ENCODE data around the gene SULT1B1.
"Not testable (repeated sequence)": the region's sequence is repeated elsewhere in the genome, so short reads cannot be mapped to it uniquely, and the experiment has no call there.

The SULT1B1 gene

GRCh38 chr4:69760455-69760854 lies at the start of gene SULT1B1:
Gene SULT1B1 (minus strand): TSS chr4:69760620. CDS start chr4:69755217, 5,403 bp downstream.
- no peak for DNase-seq

GRCh38 chr4:69800599-69800998 lies 40.2 kb upstream of the SULT1B1 start:
- no peak for DNase-seq

- DNase-seq: no peak
Measured at GRCh38 chr4:69799337-69799736, 38.9 kb upstream of the SULT1B1 start.

GRCh38 chr4:69793732-69794131 lies 33.3 kb upstream of the SULT1B1 start:
- DNase-seq: no peak

GRCh38 chr4:69787879-69788278 lies 27.5 kb upstream of the SULT1B1 start:
- no peak for DNase-seq

GRCh38 chr4:69786547-69786946 lies 26.1 kb upstream of the SULT1B1 start:
- no peak for DNase-seq

DNA sequence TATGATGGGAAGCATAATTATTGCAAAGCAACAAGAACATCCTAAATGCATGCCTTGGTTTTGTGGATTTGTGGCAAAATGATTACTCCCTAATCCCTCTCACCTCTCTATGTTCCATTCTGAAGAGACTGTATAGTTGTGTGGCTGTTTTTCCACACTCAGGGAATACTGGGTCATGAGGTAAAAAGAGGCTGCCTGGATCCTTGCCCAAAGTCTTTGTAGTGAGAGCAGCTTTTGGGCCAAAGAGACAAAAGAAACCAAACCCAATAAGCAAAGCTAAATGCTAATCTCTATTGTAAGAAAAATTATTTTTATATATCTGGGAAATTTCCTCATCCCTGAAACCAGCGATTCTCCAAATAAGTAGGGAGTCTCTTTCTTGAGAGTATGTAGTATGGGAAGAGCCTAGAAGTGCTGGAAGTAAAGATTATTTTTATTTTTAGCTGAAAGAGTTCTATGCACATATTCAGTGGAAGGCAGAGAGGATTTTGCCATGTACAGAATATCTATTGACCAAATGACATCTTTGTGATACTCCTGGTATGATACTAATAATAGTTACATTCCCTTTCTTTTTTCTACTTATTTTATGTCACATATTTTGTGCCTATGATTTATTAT lies 24.9 kb upstream of the SULT1B1 start:
- DNase-seq: no peak

DNA sequence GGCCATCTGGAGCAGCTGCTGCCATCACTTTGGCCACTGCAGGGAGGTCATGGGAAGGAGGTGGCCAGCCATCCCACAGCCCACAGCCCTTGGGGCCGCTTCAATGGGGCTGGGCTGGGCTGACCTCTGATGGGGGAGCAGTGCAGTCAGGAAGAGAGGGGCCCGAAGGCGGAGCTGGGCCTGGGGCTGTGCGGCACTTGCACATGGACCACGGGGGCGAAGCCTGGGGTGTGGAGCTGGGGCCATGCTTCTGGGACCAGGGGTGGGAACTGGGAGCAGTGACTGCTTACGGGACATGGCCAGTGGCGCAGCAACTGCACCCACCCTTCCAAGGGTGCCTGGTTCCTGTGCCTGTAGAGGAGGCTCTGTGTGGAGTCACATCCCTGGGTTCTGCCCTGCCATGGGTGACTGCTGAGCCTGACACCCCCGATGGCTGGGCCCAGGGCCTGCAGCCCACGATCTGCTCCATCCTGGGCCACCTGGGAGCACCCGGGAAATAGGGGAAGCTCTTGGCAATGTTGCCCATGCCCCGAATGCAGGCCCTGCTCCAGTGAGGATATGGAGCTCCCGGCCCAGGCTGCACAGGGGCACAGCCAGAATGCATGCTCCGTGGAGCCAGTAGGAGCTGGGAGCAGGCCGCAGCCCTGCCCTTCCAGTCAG lies 22.4 kb upstream of the SULT1B1 start:
- no peak for DNase-seq

DNA sequence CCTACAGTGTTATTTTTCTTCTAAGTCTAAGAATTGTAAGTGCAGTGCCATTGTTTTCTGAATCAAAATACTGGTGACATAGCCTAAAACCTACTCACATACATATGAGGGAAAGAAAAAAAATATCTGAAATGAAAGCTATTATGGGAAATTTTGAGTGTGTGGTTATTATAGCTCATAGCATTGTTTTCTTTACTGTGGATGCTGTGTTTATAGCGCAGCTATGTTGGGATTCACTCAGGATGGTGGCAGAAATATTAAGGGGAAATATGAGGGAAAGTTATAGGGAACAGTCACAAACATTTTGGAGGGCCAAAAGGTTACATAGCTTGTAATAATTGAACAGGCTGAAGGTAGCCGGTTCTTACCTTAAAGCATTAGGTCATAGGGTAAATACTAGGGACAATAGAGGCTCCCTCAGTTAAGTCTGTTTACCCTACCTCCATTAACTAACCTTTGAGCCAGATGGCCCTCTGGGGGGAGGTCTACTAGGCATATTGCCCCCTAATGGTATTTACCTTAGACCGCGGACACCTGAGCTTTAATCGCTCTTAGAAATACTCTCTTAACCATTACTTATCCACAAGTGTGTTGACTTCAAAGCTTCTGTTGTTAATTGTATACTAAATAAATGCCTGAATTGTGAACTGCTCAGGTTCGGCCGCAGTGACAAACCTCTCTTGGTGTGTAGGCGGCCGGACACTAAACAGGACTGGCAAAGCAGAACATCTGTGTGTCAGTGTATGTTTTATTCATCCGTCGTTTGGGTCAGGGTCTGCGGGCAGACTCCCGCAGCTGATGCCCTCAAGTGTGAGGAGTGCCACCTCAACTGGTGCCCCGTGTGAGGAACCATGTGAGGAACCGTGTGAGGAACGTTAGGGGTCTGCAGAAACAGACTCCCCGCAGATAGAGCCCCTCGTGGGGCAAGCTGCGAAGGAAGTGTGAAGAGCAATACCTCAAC lies 21.3 kb upstream of the SULT1B1 start:
- no peak for DNase-seq

DNA sequence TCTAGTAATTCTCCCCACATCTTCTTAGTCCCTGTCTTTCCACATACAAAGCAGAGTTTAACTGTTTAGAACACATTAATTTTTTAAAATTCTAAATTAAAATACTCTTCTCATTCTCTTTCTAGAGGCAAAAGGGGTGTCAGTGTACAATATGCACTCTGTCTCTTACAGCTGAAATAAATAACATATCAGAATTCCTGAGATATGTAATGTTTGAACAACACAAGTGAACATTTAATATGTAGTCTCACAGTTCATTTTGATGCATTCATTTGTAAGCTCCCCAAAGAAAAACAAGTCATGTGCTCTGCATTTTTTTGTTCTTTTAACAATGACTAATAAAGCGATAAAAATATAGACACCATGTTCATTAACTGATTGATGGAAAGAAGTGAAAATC lies 19.7 kb upstream of the SULT1B1 start:
- DNase-seq: no peak

DNA sequence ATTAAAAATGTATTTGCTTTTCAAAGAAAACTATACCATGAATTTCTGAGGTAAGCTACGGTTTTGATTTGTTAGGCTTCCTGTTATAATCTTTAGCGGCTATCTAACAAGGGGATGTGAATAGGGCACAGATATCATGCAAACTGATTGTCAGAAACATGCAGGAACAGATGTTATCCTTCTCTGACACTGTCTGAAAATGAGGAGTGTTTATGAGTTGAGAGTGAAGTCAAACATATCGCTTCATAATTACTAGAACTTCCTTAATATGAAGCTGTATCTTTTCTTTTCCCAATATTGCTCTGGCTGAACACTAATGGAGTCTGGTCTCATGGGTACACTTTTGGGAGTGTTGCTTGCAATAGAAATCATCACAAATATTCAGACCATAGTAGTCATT lies 16.3 kb upstream of the SULT1B1 start:
- DNase-seq: no peak

DNA sequence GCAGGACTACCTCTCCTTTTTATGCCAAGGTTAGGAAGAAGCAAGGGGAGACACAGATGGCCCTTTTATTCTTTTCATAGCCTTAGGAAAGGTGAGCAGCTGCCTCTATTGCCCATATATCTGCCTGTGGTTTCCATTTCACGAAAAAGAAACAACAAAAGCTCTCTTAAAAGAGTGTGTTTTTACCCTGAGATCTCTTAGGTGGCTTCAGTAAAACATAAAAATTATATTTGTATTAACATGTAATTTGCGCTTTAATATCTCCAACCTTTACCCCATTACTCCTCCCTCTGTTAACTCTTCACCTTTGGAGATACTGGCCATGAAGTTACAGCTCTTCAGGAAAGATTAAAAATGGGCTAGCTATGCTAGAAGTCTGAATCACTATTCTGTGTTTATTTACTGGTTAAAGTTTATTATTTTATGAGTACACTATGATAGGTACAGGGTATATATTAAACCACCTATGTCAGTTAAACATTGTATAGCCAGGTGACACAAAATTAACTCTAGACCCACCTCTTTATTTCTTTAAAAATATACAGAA lies 15.0 kb upstream of the SULT1B1 start:
- DNase-seq: no peak

DNA sequence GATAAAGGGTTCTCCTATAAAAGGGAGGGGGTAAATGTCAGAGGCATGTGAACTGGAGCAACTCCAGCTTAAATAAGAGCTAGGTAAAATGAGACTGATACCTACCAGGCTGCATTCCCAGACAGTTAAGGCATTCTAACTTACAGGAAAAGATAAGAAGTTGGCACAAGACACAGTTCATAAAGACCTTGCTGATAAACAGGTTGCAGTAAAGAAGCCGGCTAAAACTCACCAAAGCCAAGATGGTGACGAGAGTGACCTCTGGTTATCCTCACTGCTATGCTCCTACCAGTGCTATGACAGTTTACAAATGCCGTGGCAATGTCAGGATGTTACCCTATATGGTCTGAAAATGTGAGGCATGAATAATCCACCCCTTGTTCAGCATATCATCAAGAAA lies 13.1 kb upstream of the SULT1B1 start:
- DNase-seq: no peak

DNA sequence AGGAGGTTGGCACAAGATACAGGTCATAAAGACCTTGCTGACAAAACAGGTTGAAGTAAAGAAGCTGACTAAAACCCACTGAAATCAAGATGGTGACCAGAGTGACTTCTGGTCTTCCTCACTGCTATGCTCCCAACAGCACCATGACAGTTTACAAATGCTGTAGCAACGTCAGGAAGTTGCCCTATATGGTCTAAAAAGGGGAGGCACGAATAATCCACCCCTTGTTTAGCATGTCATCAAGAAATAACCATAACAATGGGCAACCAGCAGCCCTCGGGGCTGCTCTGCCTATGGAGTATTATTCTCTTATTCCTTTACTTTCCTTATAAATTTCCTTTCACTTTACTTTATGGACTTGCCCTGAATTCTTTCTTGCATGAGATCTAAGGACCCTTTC lies 8.1 kb upstream of the SULT1B1 start:
- DNase-seq: not testable (repeated sequence)

DNA sequence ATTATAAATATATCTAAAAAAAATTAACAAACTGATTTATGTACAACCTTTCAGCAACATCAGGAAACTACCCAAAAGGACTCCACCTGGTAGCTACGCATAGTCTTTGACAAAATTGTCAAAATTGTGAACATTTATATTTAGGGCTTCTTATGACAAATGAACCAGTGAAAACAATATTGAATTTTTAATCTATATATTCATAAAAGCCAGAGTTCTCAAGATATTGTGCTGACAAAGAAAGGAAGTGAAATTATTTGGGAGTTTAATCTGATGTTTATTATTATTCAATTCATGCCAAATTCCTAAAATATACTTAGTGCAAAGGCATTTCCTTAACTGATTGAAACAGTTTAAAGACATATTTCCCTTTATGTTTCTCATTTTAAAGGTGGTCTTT lies 5.3 kb upstream of the SULT1B1 start:
- no peak for DNase-seq

DNA sequence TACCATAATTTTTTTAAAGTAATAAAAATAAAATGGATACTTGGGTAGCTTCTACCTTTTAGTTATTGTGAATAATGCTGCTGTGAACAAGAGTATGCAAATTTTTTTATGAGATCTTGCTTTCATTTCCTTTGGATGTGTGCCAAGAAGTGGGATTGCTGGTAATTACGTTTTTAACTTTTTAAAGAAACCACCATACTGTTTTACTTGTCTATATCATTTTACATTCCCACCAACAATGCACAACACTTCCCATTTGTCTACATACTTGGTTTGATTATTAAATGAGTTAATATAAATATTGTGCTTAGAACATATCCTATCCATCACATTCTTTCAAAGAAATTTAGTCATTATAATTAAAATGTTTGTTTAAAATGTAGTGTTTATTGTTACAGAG lies 3.9 kb upstream of the SULT1B1 start:
- DNase-seq: no peak

- no peak for DNase-seq
Measured at GRCh38 chr4:69763233-69763632, 2.8 kb upstream of the SULT1B1 start.

GRCh38 chr4:69759189-69759604 lies 1.2 kb downstream of the SULT1B1 start:
- no peak for DNase-seq

DNA sequence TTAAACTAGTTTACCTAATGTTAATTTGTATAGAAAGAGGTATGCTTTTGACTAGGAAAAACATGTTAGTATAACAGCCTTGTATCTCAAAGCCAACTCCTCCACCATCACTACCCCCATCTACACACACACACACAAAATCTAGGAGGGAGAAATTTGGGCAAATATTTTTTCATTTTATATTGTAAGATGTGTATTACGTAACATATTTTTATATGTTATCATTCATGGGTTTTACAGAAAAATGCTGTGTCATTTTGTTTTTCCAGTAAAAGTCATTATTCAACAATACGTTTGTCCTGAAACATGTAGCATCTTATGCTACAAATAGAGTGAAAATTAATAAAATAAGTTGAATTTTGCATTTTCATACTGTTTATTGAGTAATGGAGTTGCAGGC lies 3.0 kb downstream of the SULT1B1 start:
- no peak for DNase-seq

DNA sequence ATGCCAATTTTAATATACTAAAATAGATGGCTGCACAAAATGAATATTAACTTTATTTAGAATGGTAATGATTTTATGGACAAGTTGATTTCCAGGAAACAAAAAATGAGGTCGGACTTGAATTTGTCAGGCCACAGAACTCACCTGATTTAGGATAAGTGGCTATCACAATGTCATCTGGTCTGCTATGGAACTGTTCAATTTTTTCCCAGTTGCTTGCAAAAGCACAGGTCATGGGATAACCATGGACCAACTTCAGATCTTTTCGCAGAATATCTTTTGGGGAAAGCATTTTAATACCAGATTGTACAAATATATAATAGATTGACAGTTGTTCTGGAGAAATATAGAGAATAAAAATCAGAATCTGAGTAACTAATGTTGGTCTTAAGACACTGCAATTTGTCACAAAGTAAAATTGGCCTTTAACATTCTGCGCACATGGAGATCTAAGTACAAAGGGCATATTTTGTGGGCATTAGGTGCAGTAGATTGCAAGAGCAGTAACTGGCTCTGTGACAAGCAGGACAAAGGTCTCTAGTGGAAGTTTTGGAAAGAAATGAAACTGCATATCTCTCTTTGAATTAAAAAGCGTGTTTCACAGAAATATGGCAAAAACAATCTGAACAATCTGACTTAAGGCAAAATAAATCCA lies 5.4 kb downstream of the SULT1B1 start:
- no peak for DNase-seq

- DNase-seq: no peak
Measured at GRCh38 chr4:69753686-69754085, 6.7 kb downstream of the SULT1B1 start.

DNA sequence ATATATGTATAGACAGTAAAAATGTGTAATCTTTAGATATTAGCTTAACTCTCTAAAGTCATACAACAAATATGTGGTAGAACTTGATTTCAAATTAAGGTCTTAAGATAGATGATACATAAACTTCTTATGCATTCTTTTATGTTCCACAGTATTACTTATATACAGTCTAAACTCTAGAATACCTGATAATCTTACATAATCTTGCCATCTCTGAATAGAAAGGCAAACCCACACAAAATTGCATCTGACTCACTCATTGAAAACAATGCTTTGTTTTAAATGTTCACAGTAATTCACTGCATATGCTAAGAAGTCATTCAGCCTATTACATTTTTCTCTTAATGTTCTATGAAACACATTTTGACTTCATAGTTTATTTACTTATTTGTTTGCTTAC lies 10.1 kb downstream of the SULT1B1 start:
- no peak for DNase-seq

DNA sequence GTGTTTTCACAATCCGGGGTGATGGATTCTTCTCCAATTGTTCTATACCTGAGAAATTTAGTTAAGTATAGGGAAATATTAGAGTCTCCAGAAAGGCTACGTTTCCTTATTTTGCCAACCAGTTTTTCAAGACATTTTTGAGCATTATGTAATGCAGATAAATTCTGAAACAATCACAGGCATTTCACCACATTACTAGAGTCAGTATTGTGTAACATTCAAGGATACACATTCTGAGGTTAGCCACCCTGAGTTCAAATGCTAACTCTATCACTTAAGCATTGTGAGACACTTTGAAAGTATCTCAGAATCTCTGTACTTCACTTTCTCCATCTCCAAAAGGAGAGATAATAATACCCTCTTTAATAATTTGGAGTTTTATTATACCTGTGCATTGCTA lies 10.6 kb downstream of the SULT1B1 start:
- DNase-seq: no peak

All from stimulated activated CD4-positive, alpha-beta T cell treated with anti-CD3 and anti-CD28 coated beads, Interleukin-12 subunit alpha, Interleukin-12 subunit beta, amount 100 ng/mL, for 4 hours (primary cell).